SK-N-SH treated with all-trans-retinoic acid at 6 μM for 48 hours (cell line): ENCODE results near the gene MYNN.

ENCODE experiments used
- ATAC-seq: fragments of 200-7000 bp; cut with Tn5 transposase; 3 replicates; pipeline ENCODE4 v1.9.1; 2020; ENCODE audit warnings: mild to moderate bottlenecking, moderate library complexity
- ARNTL ChIP-seq: fragments of 450-650 bp; formaldehyde crosslinking; IDR thresholded peaks from 2 replicates; pipeline ENCODE4 v1.5.0; 2020; ENCODE audit warnings: low read depth, mild to moderate bottlenecking, moderate library complexity, borderline replicate concordance
- BACH2 ChIP-seq: fragments of 250-450 bp; sonication (Bioruptor Pico); IDR thresholded peaks from 2 replicates; pipeline ENCODE4 v1.9.0; 2021; ENCODE audit warnings: mild to moderate bottlenecking, borderline replicate concordance
- CREB5 ChIP-seq: fragments of 250-450 bp; sonication (Bioruptor Pico); IDR thresholded peaks from 2 replicates; pipeline ENCODE4 v1.5.1; 2020; ENCODE audit warnings: low read depth, mild to moderate bottlenecking, moderate library complexity
- CSDC2 ChIP-seq: fragments of 250-450 bp; sonication (Bioruptor Pico); IDR thresholded peaks from 2 replicates; pipeline ENCODE4 v1.5.0; 2020; ENCODE audit warnings: mild to moderate bottlenecking, moderate library complexity
- CSRNP3 ChIP-seq: fragments of 250-450 bp; sonication (Bioruptor Pico); IDR thresholded peaks from 2 replicates; pipeline ENCODE4 v1.5.1; 2021; ENCODE audit warnings: mild to moderate bottlenecking, moderate library complexity
- ESRRG ChIP-seq: fragments of 250-450 bp; sonication (Bioruptor Pico); IDR thresholded peaks from 2 replicates; pipeline ENCODE4 v1.6.1; 2021; ENCODE audit warnings: mild to moderate bottlenecking
- GLIS3 ChIP-seq: fragments of 250-450 bp; sonication (Bioruptor Pico); IDR thresholded peaks from 2 replicates; pipeline ENCODE4 v1.5.0; 2020; ENCODE audit warnings: mild to moderate bottlenecking, moderate library complexity
- ISL1 ChIP-seq: fragments of 250-450 bp; sonication (Bioruptor Pico); IDR thresholded peaks from 2 replicates; pipeline ENCODE4 v2.1.2; 2022; ENCODE audit warnings: mild to moderate bottlenecking, moderate library complexity
- PATZ1 ChIP-seq: fragments of 250-450 bp; sonication (Bioruptor Pico); IDR thresholded peaks from 2 replicates; pipeline ENCODE4 v1.8.0; 2020; ENCODE audit warnings: mild to moderate bottlenecking, moderate library complexity, borderline replicate concordance
- POU6F1 ChIP-seq: fragments of 250-450 bp; sonication (Bioruptor Pico); IDR thresholded peaks from 2 replicates; pipeline ENCODE4 v1.8.0; 2021; ENCODE audit warnings: low read depth, mild to moderate bottlenecking, moderate library complexity, borderline replicate concordance
- PPARA ChIP-seq: fragments of 250-450 bp; sonication (Bioruptor Pico); IDR thresholded peaks from 2 replicates; pipeline ENCODE4 v1.5.0; 2020; ENCODE audit warnings: mild to moderate bottlenecking, borderline replicate concordance
- RARB ChIP-seq: fragments of 250-450 bp; sonication (Bioruptor Pico); IDR thresholded peaks from 2 replicates; pipeline ENCODE4 v1.8.0; 2021; ENCODE audit warnings: mild to moderate bottlenecking, moderate library complexity
- SNAI2 ChIP-seq: fragments of 250-450 bp; sonication (Bioruptor Pico); IDR thresholded peaks from 2 replicates; pipeline ENCODE4 v1.5.0; 2020; ENCODE audit warnings: mild to moderate bottlenecking, moderate library complexity
- TOX ChIP-seq: fragments of 250-450 bp; sonication (Bioruptor Pico); IDR thresholded peaks from 2 replicates; pipeline ENCODE4 v1.8.0; 2021; ENCODE audit warnings: mild to moderate bottlenecking, moderate library complexity, borderline replicate concordance
- TSHZ2 ChIP-seq: fragments of 250-450 bp; sonication (Bioruptor Pico); IDR thresholded peaks from 2 replicates; pipeline ENCODE4 v1.5.0; 2020; ENCODE audit warnings: mild to moderate bottlenecking, moderate library complexity
- ZC3H10 ChIP-seq: fragments of 250-450 bp; sonication (Bioruptor Pico); IDR thresholded peaks from 2 replicates; pipeline ENCODE4 v1.5.1; 2021; ENCODE audit warnings: mild to moderate bottlenecking, moderate library complexity
- ZFP3 ChIP-seq: fragments of 250-450 bp; sonication (Bioruptor Pico); IDR thresholded peaks from 2 replicates; pipeline ENCODE4 v1.5.0; 2020; ENCODE audit warnings: mild to moderate bottlenecking, moderate library complexity
- ZFP30 ChIP-seq: fragments of 450-650 bp; formaldehyde crosslinking; IDR thresholded peaks from 2 replicates; pipeline ENCODE4 v1.5.0; 2022; ENCODE audit warnings: mild to moderate bottlenecking, moderate library complexity
- ZNF565 ChIP-seq: fragments of 450-650 bp; formaldehyde crosslinking; conservative IDR thresholded peaks from 2 replicates; pipeline ENCODE4 v1.5.0; 2020; ENCODE audit warnings: low read depth, mild to moderate bottlenecking, moderate library complexity
- ZNF70 ChIP-seq: fragments of 450-650 bp; formaldehyde crosslinking; IDR thresholded peaks from 2 replicates; pipeline ENCODE4 v1.5.0; 2020; ENCODE audit warnings: mild to moderate bottlenecking, moderate library complexity
- ZNF8 ChIP-seq: fragments of 450-650 bp; formaldehyde crosslinking; IDR thresholded peaks from 2 replicates; pipeline ENCODE4 v1.5.0; 2020; ENCODE audit warnings: mild to moderate bottlenecking, moderate library complexity

The MYNN gene

GRCh38 chr3:169754711-169755110, 18.5 kb upstream of the MYNN start (continued):
- TF ChIP-seq PATZ1 (CRISPR knock-in tag) = no peak
- no peak for TF ChIP-seq PPARA
- no peak for TF ChIP-seq TOX (CRISPR knock-in tag)

GRCh38 chr3:169755488-169755887, 17.7 kb upstream of the MYNN start:
- no peak for ATAC-seq

GRCh38 chr3:169758359-169758994, 14.7 kb upstream of the MYNN start:
- TF ChIP-seq ZFP30 (CRISPR knock-in tag) (no peak), ESRRG (no peak), CSRNP3 (CRISPR knock-in tag) (no peak), GLIS3 (CRISPR knock-in tag) (no peak), ZFP3 (no peak), CSDC2 (no peak), PPARA (no peak), POU6F1 (no peak), ZC3H10 (CRISPR knock-in tag) (no peak), PATZ1 (CRISPR knock-in tag) (no peak), TOX (CRISPR knock-in tag) (no peak), BACH2 (CRISPR knock-in tag) (no peak), ZNF565 (CRISPR knock-in tag) (no peak), ZNF8 (CRISPR knock-in tag) (no peak), ARNTL (no peak), SNAI2 (CRISPR knock-in tag) (no peak)
- no peak for ATAC-seq

More at GRCh38 chr3:169755488-169755887, 17.7 kb upstream of the MYNN start:
- TF ChIP-seq ZC3H10 (CRISPR knock-in tag) (no peak), CSRNP3 (CRISPR knock-in tag) (no peak), POU6F1 (no peak), GLIS3 (CRISPR knock-in tag) (no peak), ZNF565 (CRISPR knock-in tag) (no peak), ESRRG (no peak)

GRCh38 chr3:169759256-169759655, 13.9 kb upstream of the MYNN start:
- no peak for ATAC-seq
- TF ChIP-seq RARB (CRISPR knock-in tag) = no peak
- no peak for TF ChIP-seq GLIS3 (CRISPR knock-in tag)
- TF ChIP-seq PPARA = no peak
- TF ChIP-seq TSHZ2 (CRISPR knock-in tag) = no peak
- no peak for TF ChIP-seq ZNF70
- no peak for TF ChIP-seq ESRRG
- TF ChIP-seq CREB5 (CRISPR knock-in tag) = no peak
- no peak for TF ChIP-seq ISL1 (CRISPR knock-in tag)
- no peak for TF ChIP-seq ZFP30 (CRISPR knock-in tag)
- no peak for TF ChIP-seq ARNTL
